Measurements from ENCODE around the gene TTLL12.

DNA sequence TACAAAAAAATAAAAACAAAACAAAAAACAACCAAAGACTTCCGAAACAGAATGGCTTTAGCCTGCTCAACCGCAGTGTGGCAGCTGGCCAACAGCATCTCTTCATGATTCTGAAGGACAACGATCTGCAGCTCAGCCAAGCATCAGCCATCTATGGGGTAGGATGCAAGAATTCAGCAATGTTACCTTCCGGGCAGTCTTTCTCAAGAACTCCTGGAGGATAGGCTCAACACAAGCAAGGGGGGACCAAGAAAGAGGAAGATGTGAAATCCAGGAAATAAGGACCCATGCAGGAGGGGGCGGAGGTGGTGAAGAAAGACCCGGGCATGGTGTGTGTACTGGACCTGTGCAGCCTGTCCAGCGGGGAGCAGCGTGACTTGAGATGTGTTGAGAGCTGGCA, 39.1 kb downstream of the TTLL12 start:
- no peak for TF ChIP-seq CTCF (IDR thresholded peaks at IDR 0.05)
- TF ChIP-seq POLR2A (IDR thresholded peaks at IDR 0.05), result no peak

Measured in lower leg skin (tissue), 3 donors.